PC-3 (cell line): Measurements from ENCODE around the gene SCAF8.

Source experiments
- EZH2phosphoT487 ChIP-seq: fragments of 300-600 bp; sonication (generic); IDR thresholded peaks from 2 replicates; pipeline ENCODE4 v1.6.1; 2018; ENCODE audit warnings: mild to moderate bottlenecking, antibody characterized with exemption, low read length, borderline replicate concordance
- TF ChIP-seq, protein P1 (sequence below): fragments of 300-600 bp; sonication (generic); conservative IDR thresholded peaks from 2 replicates; pipeline ENCODE4 v1.5.1; 2017; ENCODE audit warnings: antibody characterized with exemption, low read depth, mild to moderate bottlenecking, low read length

DNA sequence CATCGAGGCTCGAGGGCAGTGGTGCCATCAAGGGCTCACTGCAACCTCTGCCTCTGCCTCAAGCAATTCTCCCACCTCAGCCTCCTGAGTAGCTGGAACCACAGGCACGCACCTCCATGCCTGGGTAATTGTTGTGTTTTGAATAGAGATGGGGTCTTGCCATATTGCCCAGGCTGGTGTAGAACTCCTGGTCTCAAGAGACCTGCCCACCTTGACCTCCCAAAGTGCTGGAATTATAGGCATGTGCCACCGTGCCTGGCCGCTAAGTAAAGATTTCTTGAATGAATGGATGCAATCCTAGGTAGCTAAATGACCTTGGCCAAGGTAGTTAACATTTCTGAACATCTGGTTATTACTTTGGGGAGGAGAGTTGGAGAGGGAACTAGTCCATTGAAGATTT lies 7.4 kb downstream of the SCAF8 start:
- TF ChIP-seq EZH2phosphoT487 = no peak
- TF ChIP-seq, protein P1, sequence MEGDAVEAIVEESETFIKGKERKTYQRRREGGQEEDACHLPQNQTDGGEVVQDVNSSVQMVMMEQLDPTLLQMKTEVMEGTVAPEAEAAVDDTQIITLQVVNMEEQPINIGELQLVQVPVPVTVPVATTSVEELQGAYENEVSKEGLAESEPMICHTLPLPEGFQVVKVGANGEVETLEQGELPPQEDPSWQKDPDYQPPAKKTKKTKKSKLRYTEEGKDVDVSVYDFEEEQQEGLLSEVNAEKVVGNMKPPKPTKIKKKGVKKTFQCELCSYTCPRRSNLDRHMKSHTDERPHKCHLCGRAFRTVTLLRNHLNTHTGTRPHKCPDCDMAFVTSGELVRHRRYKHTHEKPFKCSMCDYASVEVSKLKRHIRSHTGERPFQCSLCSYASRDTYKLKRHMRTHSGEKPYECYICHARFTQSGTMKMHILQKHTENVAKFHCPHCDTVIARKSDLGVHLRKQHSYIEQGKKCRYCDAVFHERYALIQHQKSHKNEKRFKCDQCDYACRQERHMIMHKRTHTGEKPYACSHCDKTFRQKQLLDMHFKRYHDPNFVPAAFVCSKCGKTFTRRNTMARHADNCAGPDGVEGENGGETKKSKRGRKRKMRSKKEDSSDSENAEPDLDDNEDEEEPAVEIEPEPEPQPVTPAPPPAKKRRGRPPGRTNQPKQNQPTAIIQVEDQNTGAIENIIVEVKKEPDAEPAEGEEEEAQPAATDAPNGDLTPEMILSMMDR = no peak
